EL (cell line): Measurements from ENCODE around the gene HCN3.

ENCODE experiments used
- DNase-seq: peaks from one replicate; pipeline ENCODE4 v3.0.0-alpha.2; 2016

Gene HCN3

GRCh38 chr1:155254714-155255242 is 22.5 kb upstream of the HCN3 start:
- DNase-seq = peak; percentile 39

GRCh38 chr1:155255243-155256007 is 21.8 kb upstream of the HCN3 start, which contains the start of gene ENTREP3:
Gene ENTREP3, minus strand, starts transcription at chr1:155255483. Its CDS starts 606 bp downstream, at chr1:155254877.
- peak; percentile 87 for DNase-seq

DNA sequence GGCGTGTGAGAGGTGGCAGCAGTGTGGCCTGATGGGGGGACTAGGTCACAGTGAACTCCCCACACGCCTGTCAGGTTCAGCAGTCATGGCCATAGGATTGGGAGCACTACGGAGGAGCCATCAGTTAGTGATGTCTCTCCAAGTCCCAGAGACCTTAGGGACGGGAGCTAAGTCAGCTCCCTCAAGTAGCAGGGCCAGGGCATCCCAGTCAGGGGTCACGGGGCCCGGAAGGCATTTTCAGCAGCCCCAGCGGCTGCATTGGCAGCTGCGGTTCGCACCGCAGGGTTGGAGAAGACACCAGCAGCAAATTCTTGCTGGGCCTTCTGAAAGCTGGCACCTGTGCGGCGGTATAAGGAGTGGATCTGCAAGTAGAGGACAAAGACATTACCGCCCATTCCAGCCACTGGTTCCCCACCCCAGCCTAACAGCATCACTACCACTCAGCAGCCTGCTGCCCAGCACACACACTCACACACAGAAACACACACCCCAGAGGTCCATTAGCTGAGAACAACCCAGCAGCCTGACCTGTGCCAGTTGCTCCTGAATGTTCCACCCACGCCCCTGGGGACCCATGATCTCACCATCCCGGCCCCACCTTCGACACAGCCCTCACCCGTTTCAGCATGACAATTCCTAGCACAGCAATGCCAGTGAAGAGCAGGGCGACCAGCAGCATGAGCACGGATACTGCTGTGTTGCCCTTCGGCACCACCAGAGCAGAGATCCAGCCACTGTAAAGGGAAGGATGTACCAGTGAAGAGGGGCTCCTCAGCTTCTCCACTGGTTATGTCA is 21.0 kb upstream of the HCN3 start:
- no peak for DNase-seq

DNA sequence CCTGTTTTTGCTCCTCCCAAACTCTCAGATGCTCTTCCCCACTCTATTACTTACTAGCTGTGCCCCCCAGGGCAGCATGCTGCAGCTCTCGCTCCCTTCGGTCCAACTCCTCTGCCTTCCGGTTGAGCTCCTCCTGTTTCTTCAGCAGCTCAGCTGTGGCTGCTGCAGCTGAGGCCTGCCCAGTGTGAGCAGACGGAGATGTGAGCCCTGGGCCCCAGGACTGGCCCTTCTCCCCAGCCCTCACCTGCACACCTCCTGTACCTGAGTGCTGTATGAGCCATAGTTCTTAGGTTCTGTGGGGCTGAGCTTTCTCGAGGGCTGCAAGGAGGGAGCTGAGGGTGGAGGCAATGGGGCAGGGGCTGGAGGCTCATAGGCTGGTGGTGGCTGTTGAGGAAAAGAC is 17.0 kb upstream of the HCN3 start:
- DNase-seq = no peak

GRCh38 chr1:155261493-155261851 is 15.8 kb upstream of the HCN3 start:
- DNase-seq = peak; percentile 29

DNA sequence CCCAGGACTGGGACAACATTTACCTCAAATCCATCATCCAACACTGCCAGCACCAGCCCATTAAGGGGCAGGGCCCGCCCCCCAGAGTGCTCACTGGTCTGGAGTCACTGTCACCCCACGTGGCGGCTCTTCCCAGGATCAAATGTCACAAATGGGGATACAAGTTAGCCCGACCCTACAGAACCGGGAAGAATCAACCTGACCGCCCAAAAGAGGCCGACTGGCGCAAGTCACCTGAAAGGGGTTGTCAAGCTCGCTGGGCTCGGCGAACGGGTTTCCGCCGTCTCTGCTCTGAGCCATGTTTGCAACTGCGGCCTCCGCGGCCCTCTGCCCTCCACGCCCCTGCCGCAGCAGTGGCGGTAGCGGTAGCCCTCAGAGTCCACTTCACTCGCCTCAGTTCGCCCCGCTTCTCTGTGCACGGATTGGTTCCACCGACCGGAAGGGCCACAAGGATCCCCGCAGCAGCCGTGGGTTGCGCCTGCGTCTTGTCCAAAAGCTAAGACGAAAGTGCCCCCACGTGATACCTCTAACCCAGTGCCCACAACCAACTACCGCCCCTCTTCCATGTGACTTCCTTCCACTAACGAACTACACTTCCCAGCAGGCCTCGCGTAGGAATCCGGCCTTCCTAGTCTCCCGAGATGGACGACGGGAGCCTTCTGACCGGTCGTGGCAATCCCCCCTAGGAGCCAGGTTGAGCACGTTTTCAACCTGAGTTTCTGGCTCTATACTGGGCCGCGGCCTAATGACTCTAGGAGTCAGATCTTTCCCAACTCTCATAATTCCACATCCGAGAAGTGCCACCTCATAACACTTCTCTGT is 15.2 kb upstream of the HCN3 start, which contains the start of gene SCAMP3:
SCAMP3 (minus strand) TSS at position 509 of the 822 bp plus-strand sequence; CDS start at position 300, 209 bp downstream.
- peak; percentile 99 for DNase-seq

DNA sequence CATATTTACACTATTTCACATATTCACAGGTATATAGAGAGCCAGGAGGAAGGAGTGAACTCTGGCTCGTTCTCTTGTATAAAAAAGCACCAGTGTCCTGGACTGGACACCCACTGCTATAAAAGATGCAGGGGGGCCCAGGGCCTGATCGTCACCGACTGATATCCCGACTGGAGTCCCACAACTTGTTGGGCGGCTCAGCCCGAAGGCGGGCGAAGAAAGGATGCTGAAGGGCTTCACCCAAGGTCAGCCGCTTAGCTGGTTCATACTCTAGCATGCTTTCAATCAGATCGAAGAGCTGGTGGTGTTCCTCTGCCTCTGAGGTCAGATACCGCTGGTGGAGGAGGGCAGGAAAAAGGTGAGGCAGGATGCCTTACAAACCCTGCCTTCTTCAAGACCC is 14.2 kb upstream of the HCN3 start:
- no peak for DNase-seq

DNA sequence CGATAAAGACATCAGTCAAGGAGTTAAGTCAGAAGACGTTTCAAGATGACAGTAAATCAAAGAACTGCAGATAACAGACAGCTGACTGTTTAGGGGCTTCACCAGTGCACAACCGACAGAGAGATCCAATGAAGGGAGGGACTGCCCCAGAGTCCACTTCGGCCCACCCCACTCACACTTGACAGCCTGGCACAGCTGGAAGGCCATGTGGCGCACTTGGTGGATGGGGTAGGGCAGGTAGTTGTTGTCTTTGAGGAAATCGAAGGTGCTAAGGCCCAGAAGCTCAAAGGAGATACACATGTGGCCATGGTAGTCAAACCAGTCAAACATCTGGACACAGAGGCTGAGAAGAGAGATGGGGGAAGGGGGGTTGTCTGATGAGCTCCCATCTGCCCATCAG is 10.7 kb upstream of the HCN3 start:
- DNase-seq = no peak

GRCh38 chr1:155267373-155267772 is 9.9 kb upstream of the HCN3 start:
- DNase-seq = no peak

DNA sequence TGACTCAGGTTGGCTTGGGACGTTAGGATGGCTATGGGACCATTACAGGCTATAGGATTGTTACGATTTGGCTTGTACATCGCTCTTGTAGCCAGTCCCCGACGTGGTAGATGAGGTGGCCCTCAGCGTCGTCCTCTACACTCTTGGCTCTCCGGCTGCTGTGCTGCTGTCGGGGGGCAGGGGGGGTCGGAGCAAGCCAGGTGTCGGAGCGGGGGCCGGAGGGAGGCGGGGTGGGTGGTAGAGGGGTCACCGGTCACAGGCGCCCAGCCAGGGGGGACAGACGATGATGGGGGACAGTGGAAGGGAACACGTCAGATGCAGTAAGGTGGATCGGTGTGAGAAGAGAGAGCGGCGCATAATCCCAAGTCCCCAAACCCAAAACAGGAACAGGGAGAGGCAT is 8.6 kb upstream of the HCN3 start:
- DNase-seq = no peak

DNA sequence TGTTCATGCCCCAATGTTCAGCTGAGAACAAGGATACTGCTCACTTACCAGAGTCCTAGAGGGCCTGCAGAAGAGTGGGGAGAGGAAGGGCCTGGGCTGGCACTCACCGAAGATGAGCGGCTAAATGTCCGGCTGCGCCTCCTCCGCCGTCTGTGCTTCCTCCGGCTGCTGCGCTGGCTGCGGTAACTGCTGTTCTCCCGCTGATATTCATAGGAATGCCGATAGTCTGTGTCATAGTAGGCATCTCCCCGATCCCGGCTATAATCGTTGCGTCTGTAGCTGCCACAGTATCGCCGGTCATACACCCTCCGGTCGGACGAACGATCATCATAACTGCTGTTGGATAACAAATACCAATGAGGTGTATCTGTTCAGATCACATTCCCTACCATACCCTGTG is 7.9 kb upstream of the HCN3 start:
- DNase-seq = no peak

GRCh38 chr1:155272466-155273342 is 4.6 kb upstream of the HCN3 start:
- DNase-seq = peak; percentile 59

DNA sequence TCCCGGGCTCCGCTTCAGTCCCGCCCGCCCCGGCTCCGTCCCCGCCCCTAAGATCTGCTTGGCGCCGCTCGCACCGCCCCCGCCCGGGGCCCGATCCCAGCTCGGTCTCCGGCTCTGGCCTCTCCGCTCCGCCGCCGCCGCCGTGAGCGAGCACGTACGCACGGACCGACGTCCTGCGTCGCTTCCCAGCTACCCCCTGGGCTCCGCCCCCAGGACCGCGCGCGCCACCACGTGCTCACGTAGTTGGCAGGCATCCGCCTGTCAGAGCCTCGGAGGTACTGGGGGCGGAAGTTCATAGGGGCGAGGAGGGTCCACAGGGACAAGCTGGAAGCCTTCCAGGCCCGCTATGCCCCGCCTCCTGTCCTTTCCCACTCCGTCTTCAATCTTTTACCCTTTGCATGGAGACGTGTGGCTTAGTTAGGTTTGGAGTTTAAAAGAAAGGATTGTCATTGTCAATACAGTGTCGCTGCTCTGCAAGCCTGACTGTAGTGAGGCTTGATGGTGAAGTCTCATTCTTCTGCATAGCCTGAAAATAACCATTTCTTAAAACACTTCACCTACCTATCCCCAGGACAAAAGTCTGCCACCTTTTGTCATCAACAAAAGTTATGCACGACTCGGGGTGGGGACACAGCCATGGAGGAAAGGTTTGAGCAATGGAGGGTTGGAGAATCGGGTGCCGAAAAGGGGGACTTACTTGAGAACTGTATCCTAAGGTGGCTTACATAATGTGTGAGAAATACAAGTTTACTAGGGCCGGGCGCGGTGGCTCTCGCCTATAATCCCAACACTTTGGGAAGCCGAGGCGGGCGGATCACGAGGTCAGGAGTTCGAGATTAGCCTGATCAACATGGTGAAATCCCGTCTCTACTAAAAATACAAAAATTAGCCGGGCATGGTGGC is 3.7 kb upstream of the HCN3 start, which contains the start of gene CLK2:
CLK2 (minus strand) TSS at position 162 of the 903 bp plus-strand sequence. CDS start 2,527 bp downstream, outside the sequence.
- peak; percentile 95 for DNase-seq

DNA sequence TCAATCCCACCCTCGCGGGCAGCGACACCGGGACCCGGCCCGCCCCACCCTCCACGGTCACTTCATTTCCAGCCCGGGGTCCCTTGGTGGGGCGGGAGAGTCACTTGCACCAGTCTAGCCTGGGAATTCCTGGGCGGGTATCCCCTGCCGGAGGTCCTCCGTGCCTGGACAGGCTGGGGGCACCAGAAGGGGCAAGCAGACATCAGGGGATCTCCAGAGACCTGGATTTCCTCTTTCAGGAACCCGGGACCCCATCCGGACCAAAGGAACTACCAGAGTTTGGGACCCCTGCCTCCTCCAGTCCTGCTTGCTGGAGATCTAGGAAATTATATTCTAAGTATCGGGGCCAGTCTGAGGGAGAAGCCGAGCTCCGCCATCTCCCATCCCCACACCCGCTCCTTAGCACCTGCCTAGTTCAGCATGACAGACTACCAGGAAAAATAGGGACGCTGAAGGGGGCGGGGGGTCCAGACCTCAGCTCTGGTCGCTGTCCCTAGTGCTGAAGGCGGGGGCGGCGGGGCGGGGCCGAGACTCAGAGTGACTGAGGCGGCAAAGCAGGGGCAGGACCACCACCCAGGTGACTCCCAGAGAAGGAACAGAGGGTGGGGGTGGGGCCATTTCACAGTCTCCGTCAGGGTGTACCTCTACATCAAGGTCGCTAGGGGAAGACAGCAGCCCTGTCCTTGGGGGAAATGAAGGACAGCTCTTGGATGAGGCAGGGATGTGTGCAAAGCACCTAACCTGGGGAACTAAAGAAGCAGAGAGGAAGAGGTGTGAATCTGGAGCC is 832 bp downstream of the HCN3 start:
- DNase-seq = peak; percentile 30

GRCh38 chr1:155278689-155279160 is 1.5 kb downstream of the HCN3 start:
- DNase-seq = no peak

DNA sequence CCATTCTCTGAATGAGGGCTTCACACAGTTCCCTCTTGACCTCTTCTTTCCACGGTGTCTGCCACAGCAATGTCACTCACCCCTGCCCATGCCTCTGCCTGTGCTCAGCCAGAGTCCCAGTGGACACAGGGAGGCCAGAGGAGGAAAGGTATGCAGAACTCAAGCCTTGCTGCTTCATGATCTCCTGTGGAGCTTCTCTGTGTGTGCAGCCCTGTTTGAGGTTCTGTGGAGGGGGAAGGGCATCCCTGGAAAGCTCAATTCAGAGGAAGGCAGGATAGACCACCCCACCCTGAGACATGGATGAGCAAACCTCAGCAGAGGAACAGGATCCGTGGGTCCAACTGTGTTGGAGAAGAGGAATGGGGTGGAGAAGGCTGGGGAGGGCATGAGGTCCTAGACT is 2.0 kb downstream of the HCN3 start:
- DNase-seq = no peak

GRCh38 chr1:155282488-155283091 is 5.3 kb downstream of the HCN3 start:
- no peak for DNase-seq

DNA sequence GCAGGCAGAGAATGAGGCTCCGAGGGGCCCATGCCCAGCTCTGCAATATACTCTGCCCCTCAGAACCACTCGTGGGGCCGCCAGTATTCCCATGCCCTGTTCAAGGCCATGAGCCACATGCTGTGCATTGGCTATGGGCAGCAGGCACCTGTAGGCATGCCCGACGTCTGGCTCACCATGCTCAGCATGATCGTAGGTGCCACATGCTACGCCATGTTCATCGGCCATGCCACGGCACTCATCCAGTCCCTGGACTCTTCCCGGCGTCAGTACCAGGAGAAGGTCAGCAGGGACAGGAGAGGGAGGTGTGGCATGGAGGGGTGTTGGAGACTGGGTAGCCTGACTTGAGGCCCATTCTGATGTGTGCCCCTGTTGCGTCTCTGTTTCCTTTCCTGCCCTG is 7.2 kb downstream of the HCN3 start:
- no peak for DNase-seq

DNA sequence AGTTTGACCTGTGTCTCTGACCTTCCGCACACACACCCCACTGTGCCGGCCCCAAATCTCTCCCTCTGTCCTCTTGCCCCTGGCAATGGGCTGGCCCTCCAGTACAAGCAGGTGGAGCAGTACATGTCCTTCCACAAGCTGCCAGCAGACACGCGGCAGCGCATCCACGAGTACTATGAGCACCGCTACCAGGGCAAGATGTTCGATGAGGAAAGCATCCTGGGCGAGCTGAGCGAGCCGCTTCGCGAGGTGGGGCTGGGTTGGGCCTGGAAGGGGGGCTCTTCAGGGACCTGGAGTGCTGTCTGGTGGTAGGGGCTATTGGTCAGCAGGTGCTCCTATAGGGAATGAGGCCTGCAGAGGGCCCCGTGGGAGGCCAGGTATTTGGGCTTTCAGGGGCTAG is 7.8 kb downstream of the HCN3 start:
- no peak for DNase-seq
